ENCODE measurements around the gene SLC2A5.
"Not testable (repeated sequence)": the region's sequence is repeated elsewhere in the genome, so short reads cannot be mapped to it uniquely, and the experiment has no call there.

The SLC2A5 gene

DNA sequence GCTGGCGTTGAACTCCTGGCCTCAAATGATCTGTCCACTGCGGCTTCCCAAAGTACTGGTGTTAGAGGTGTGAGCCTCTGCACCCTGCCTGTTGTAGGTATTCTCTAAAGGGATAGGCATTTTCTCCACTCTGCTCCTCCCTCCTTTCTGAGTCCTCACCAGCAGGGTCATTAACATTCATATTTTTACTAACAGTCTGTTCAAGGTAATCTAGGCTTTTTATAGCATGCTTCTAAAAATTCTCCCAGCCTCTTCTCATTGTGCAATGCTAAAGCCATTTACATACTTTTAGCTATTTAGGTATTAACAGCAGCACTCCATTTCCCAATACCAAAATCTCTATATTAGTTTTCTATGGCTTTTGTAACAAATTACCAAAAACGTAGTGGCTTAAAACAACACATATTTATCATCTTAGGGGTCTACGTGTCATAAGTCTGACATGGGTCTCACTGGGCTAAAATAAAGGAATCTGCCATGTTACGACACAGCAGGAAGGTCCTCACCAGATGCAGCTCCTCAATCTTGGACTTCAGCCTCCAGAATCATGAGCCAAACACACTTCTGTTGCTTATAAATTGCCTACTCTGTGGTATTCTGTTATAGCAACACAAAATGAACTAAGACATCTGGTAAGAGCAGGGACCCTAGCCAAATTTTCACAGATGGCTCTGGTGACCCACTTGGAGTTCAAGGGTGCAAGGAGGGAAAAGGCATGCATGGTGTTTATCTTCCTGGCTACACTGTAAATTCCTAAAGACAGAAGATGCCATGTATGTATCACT is 40.3 kb downstream of the SLC2A5 start:
- TF ChIP-seq, protein P1, sequence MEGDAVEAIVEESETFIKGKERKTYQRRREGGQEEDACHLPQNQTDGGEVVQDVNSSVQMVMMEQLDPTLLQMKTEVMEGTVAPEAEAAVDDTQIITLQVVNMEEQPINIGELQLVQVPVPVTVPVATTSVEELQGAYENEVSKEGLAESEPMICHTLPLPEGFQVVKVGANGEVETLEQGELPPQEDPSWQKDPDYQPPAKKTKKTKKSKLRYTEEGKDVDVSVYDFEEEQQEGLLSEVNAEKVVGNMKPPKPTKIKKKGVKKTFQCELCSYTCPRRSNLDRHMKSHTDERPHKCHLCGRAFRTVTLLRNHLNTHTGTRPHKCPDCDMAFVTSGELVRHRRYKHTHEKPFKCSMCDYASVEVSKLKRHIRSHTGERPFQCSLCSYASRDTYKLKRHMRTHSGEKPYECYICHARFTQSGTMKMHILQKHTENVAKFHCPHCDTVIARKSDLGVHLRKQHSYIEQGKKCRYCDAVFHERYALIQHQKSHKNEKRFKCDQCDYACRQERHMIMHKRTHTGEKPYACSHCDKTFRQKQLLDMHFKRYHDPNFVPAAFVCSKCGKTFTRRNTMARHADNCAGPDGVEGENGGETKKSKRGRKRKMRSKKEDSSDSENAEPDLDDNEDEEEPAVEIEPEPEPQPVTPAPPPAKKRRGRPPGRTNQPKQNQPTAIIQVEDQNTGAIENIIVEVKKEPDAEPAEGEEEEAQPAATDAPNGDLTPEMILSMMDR (IDR thresholded peaks at IDR 0.05; ENCODE audit: extremely low read depth, missing control alignments), result no peak
- no peak for DNase-seq (ENCODE audit: low spot score)

DNA sequence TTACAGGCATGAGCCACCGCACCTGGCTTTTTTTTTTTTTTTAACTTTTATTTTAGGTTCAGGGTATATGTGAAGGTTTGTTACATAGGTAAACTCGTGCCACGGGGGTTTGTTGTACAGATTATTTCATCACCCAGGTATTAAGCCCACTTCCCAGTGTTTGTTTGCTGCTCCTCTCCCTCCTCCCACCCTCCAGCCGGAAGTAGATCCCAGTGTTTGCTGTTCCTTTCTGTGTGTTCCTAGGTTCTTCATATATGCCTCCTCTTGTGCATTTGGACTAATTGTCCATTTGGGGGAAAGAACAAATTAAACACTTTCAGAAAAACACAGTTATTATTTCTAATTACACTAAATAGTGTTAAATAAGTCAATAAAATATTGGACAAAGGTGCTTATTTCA is 42.1 kb downstream of the SLC2A5 start:
- no peak for DNase-seq (ENCODE audit: low spot score)
- TF ChIP-seq, protein P1 (IDR thresholded peaks at IDR 0.05; ENCODE audit: extremely low read depth, missing control alignments), result no peak

DNA sequence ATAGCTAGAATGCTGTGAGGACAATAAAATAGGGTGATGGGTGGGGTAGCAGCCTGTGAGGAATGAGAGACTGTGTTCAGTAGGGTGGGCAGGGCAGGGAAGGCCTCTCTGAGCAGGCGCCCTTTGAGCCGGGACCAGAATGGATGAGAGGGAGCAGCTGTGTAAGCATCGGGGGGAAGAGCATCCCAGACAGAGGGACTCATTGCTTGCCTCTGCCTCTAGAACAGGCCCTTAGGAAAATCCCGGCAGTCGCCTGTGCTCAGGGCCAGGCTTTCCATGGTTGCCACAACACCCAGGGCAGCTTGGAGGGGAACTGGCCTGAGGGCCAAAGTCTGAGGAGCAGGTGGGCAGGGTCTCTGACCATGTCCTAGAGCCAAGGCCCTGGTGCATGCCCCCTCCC is 44.0 kb downstream of the SLC2A5 start:
- TF ChIP-seq, protein P1 (IDR thresholded peaks at IDR 0.05; ENCODE audit: extremely low read depth, missing control alignments), result no peak
- no peak for DNase-seq (ENCODE audit: low spot score)

DNA sequence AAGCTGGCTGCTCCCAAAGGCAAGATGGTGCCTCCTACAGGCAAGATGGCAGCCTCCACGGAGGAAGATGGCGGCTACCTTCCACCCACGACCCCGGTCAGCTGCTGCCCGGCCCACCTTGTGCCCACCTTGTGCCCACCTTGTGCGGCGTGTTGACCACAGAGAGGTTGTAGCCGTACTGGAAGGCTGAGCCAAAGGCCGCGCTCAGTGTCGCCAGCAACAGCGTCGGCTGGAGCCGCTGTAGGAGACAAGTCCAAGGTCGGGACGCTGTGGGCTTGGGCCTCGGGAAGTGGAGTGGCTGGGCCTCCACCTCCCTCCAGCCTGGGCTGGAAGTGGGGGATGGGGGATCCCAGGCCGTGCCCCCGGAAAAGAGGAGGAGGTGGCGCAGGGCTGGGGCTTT is 44.6 kb downstream of the SLC2A5 start:
- no peak for DNase-seq (ENCODE audit: low spot score)
- TF ChIP-seq, protein P1 (IDR thresholded peaks at IDR 0.05; ENCODE audit: extremely low read depth, missing control alignments), result no peak

DNA sequence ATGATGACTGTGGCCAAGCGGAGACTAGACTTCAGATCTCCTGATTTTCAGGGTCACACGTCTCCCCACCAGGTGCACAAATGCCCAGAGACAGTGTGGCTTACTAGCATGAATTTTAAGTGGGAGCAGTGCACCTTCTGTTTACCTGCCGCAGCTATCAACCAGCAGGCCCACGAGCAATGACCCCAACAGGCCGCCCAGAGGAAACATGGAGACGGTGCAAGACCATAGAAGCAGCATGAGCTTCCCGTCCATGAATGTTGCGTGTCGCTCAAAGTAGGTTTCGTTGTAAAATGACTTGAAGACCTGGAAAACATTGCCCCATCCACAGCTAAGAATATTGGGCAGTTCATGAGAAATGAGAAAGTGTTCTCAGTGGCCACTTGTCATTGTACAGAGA is 46.7 kb downstream of the SLC2A5 start:
- DNase-seq (ENCODE audit: low spot score), result no peak
- TF ChIP-seq, protein P1 (IDR thresholded peaks at IDR 0.05; ENCODE audit: extremely low read depth, missing control alignments), result no peak

DNA sequence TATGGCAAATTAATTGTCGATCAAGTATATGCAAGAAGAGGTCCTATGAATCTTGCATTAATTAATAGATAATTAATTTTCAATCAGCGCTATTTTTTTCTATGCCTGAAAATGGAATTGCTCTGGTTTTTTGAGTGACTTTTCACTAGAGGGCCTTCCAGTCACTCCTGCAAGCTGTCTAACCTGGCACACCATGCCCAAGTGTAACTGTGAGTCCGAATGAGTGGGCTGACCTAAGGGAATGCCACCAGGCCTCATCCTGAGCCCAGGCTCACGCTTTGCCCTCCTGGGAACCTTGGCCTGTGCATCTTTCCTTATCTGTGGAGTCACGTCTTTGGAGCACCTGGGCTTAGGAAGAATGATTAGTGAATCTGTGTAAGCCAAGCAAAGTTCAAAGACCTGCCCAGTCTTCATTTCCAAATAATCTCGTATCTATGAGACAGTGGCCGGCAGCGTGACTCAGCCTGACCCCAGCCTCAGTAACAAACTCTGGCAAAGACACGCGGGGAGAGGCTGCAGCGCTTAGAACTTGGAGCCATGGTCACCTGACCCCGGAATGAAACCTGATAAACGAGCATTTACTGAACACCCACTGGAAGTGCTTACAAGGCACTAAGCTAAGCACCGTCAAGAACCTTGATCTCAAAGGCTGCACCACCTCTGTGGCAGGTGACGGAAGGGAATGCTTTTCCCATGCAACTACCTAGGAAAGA is 47.3 kb downstream of the SLC2A5 start:
- not testable (repeated sequence) for DNase-seq (ENCODE audit: low spot score)

DNA sequence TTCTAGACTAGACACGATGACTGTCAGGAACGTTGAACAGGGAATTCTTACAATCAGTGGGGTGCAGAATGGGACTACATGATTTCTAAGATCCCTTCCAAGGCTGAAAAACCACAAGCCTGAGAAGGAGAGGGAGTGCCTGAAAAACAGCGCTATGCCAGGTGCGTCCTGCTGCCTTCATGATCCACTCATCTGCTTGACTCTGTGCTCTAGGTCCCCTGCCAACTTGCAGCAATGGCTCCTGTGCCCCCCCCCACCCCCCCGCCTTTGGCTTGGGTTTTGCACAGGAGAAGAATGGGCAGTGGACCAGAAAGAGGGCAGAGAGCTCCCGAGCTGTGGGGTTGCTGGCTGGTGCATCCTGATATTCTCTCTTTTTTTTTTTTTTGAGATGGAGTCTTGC is 49.1 kb downstream of the SLC2A5 start:
- TF ChIP-seq, protein P1 (IDR thresholded peaks at IDR 0.05; ENCODE audit: extremely low read depth, missing control alignments), result no peak
- DNase-seq (ENCODE audit: low spot score), result no peak

Measured in GM20000 (cell line).